Measurements from ENCODE around the gene ZGPAT. TPM values are rescaled to one million over a fixed set of nuclear protein-coding genes. Genes with fewer than 3 reads are reported as not detected.
A peak's percentile ranks its signal among the peaks of the same experiment; 100 is the strongest.

The ZGPAT gene
- total RNA-seq, 1 donor: 18.8 TPM

GRCh38 chr20:63672666-63673065 lies 35.2 kb upstream of the ZGPAT start:
- Histone ChIP-seq H3K36me3 (ENCODE audit: insufficient read depth, low read length) (peaks cover 40% of the 10 kb centered on the region), H3K4me2 (ENCODE audit: insufficient read depth, low read length) (no peak overlapping the region)
- DNase-seq (ENCODE audit: insufficient read length, low spot score, missing footprints): no peak

GRCh38 chr20:63673951-63674350 lies 33.9 kb upstream of the ZGPAT start:
- no peaks in the 10 kb centered on the region for H3K4me1 ChIP-seq (ENCODE audit: insufficient read depth, low read length)
- peaks cover 44% of the 10 kb centered on the region for H3K36me3 ChIP-seq (ENCODE audit: insufficient read depth, low read length)
- H2AFZ ChIP-seq (ENCODE audit: low read length): no peak overlapping the region
- H3K27ac ChIP-seq (ENCODE audit: low read depth, low read length): no peak overlapping the region
- H3K9me3 ChIP-seq (ENCODE audit: low read depth, low read length): no peaks in the 10 kb centered on the region
- DNase-seq (ENCODE audit: insufficient read length, low spot score, missing footprints): peak; percentile 60
- H4K20me1 ChIP-seq (ENCODE audit: insufficient read depth, low read length): no peaks in the 10 kb centered on the region
- no peaks in the 10 kb centered on the region for H3K27me3 ChIP-seq (ENCODE audit: insufficient read depth, low read length)
- TF ChIP-seq CTCF (IDR thresholded peaks at IDR 0.05; ENCODE audit: extremely low read depth, low read depth, low read length): no peak
- H3K79me2 ChIP-seq (ENCODE audit: insufficient read depth, low read length): no peaks in the 10 kb centered on the region
- H3K4me3 ChIP-seq (ENCODE audit: insufficient read depth, low read length): no peak overlapping the region
- H3K4me2 ChIP-seq (ENCODE audit: insufficient read depth, low read length): no peak overlapping the region

More at GRCh38 chr20:63672666-63673065, 35.2 kb upstream of the ZGPAT start:
- no peak overlapping the region for H3K4me3 ChIP-seq (ENCODE audit: insufficient read depth, low read length)
- no peak overlapping the region for H3K27ac ChIP-seq (ENCODE audit: low read depth, low read length)
- H2AFZ ChIP-seq (ENCODE audit: low read length): no peak overlapping the region
- no peaks in the 10 kb centered on the region for H3K9me3 ChIP-seq (ENCODE audit: low read depth, low read length)
- no peaks in the 10 kb centered on the region for H3K4me1 ChIP-seq (ENCODE audit: insufficient read depth, low read length)
- no peaks in the 10 kb centered on the region for H3K79me2 ChIP-seq (ENCODE audit: insufficient read depth, low read length)
- no peak for TF ChIP-seq CTCF (IDR thresholded peaks at IDR 0.05; ENCODE audit: extremely low read depth, low read depth, low read length)
- no peaks in the 10 kb centered on the region for H4K20me1 ChIP-seq (ENCODE audit: insufficient read depth, low read length)
- H3K27me3 ChIP-seq (ENCODE audit: insufficient read depth, low read length): no peaks in the 10 kb centered on the region

- no peaks in the 10 kb centered on the region for H4K20me1 ChIP-seq (ENCODE audit: insufficient read depth, low read length)
- no peak overlapping the region for H3K4me2 ChIP-seq (ENCODE audit: insufficient read depth, low read length)
- H3K4me3 ChIP-seq (ENCODE audit: insufficient read depth, low read length): no peak overlapping the region
- DNase-seq (ENCODE audit: insufficient read length, low spot score, missing footprints): no peak
- H2AFZ ChIP-seq (ENCODE audit: low read length): no peak overlapping the region
- H3K79me2 ChIP-seq (ENCODE audit: insufficient read depth, low read length): no peaks in the 10 kb centered on the region
- no peak for TF ChIP-seq CTCF (IDR thresholded peaks at IDR 0.05; ENCODE audit: extremely low read depth, low read depth, low read length)
- H3K9me3 ChIP-seq (ENCODE audit: low read depth, low read length): no peaks in the 10 kb centered on the region
- no peaks in the 10 kb centered on the region for H3K27me3 ChIP-seq (ENCODE audit: insufficient read depth, low read length)
- no peak overlapping the region for H3K27ac ChIP-seq (ENCODE audit: low read depth, low read length)
- peaks cover 41% of the 10 kb centered on the region for H3K36me3 ChIP-seq (ENCODE audit: insufficient read depth, low read length)
- no peaks in the 10 kb centered on the region for H3K4me1 ChIP-seq (ENCODE audit: insufficient read depth, low read length)
Observed at GRCh38 chr20:63675681-63676368, 32.0 kb upstream of the ZGPAT start.

GRCh38 chr20:63678071-63678470 lies 29.8 kb upstream of the ZGPAT start:
- Histone ChIP-seq H3K4me2 (ENCODE audit: insufficient read depth, low read length) (no peak overlapping the region), H3K4me1 (ENCODE audit: insufficient read depth, low read length) (peaks cover 13% of the 10 kb centered on the region), H3K27ac (ENCODE audit: low read depth, low read length) (no peak overlapping the region), H3K9me3 (ENCODE audit: low read depth, low read length) (no peaks in the 10 kb centered on the region), H3K79me2 (ENCODE audit: insufficient read depth, low read length) (no peaks in the 10 kb centered on the region), H3K36me3 (ENCODE audit: insufficient read depth, low read length) (peaks cover 36% of the 10 kb centered on the region), H4K20me1 (ENCODE audit: insufficient read depth, low read length) (no peaks in the 10 kb centered on the region), H3K4me3 (ENCODE audit: insufficient read depth, low read length) (no peak overlapping the region), H2AFZ (ENCODE audit: low read length) (no peak overlapping the region), H3K27me3 (ENCODE audit: insufficient read depth, low read length) (no peaks in the 10 kb centered on the region)
- no peak for DNase-seq (ENCODE audit: insufficient read length, low spot score, missing footprints)
- no peak for TF ChIP-seq CTCF (IDR thresholded peaks at IDR 0.05; ENCODE audit: extremely low read depth, low read depth, low read length)

Measured in osteoblast (primary cell).